ENCODE data around the gene VWA5B1. TPM values are rescaled to one million over a fixed set of nuclear protein-coding genes. Genes with fewer than 3 reads are reported as not detected.

Gene VWA5B1
- total and polyA plus RNA-seq, 2 donors (not counting 3 experiments of a cell fraction or from before 2014, with no cell fraction given) = not detected

DNA sequence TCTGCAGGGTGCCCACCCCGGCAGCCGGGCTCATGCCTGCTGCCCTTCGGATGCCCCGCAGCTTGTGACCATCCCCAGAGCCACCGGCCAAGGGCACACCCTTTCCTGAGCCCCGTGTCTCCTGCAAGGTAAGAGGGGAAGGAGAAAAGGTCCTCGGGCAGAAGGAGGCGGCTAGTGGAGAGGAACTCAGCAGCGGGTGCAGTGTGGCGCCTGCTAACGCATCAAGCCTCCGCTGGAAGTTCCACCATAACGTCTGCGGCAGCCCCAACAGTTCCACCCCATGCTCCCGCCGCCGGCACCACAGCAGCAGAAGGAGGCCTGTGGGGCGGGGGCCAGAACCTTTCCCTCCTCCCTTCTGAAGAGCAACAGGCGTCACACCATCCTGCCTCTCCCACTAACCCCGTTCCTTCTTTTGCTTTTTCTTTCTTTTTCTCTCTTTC is 990 bp downstream of the VWA5B1 start:
- ChIA-PET POLR2A (no interaction called here), CTCF (no interaction called here)
- intact Hi-C loops (cut with micrococcal nuclease) (no loop called here), dilution Hi-C loops (cut with MboI; ENCODE audit: extremely low pct_ligation_motif_present, low sequenced_read_pairs) (no loop called here)
- Histone ChIP-seq H3K9ac (replicated peaks; ENCODE audit: extremely low read depth, insufficient read depth, low read length) (no peak overlapping the region), H3K4me2 (ENCODE audit: insufficient read depth, low read length) (no peak overlapping the region), H4K20me1 (replicated peaks; ENCODE audit: control insufficient read depth, extremely low read depth, insufficient read depth, low read length) (no peaks in the 10 kb centered on the region), H2AFZ (ENCODE audit: low read depth, low read length) (no peak overlapping the region), H3K4me1 (ENCODE audit: control insufficient read depth, extremely low read depth, insufficient read depth, low read length) (no peaks in the 10 kb centered on the region), H3K27ac (ENCODE audit: insufficient read depth, low read depth, low read length) (no peak overlapping the region), H3K9me1 (replicated peaks; ENCODE audit: control insufficient read depth, extremely low read depth, insufficient read depth, low read length) (no peaks in the 10 kb centered on the region), H3K9me3 (replicated peaks; ENCODE audit: control insufficient read depth, insufficient read depth, low read length) (no peaks in the 10 kb centered on the region), H3K79me2 (ENCODE audit: control insufficient read depth, insufficient read depth, low read length) (no peaks in the 10 kb centered on the region), H3K36me3 (ENCODE audit: control insufficient read depth in 2 of 2, extremely low read depth in 1 of 2, insufficient read depth in 2 of 2, low read length in 2 of 2) (no peaks in the 10 kb centered on the region), H3K4me3 (replicated peaks in 1 of 3; ENCODE audit: insufficient read depth in 1 of 3, low read depth in 1 of 3, low read length in 3 of 3) (no peak overlapping the region), H3K27me3 (ENCODE audit: control insufficient read depth in 2 of 2, insufficient read depth in 2 of 2, low read length in 2 of 2) (peaks cover 8 to 16% of the 10 kb centered on the region in 2 experiments)
- TF ChIP-seq POLR2A (IDR thresholded peaks at IDR 0.05; ENCODE audit: low read depth, low read length) = no peak
- no peak for TF ChIP-seq MYC (IDR thresholded peaks at IDR 0.05; ENCODE audit: low read depth, low read length)
- TF ChIP-seq GATA2 (IDR thresholded peaks at IDR 0.05; ENCODE audit: insufficient read depth, insufficient read length, low read depth, low read length) = no peak
- TF ChIP-seq, protein P1, sequence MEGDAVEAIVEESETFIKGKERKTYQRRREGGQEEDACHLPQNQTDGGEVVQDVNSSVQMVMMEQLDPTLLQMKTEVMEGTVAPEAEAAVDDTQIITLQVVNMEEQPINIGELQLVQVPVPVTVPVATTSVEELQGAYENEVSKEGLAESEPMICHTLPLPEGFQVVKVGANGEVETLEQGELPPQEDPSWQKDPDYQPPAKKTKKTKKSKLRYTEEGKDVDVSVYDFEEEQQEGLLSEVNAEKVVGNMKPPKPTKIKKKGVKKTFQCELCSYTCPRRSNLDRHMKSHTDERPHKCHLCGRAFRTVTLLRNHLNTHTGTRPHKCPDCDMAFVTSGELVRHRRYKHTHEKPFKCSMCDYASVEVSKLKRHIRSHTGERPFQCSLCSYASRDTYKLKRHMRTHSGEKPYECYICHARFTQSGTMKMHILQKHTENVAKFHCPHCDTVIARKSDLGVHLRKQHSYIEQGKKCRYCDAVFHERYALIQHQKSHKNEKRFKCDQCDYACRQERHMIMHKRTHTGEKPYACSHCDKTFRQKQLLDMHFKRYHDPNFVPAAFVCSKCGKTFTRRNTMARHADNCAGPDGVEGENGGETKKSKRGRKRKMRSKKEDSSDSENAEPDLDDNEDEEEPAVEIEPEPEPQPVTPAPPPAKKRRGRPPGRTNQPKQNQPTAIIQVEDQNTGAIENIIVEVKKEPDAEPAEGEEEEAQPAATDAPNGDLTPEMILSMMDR (IDR thresholded peaks at IDR 0.05; ENCODE audit: extremely low read depth in 1 of 2, insufficient read depth in 1 of 2, low read depth in 1 of 2, low read length in 2 of 2) = no peak
- TF ChIP-seq JUN (IDR thresholded peaks at IDR 0.05; ENCODE audit: borderline replicate concordance, insufficient read depth, insufficient read length, low read depth) = no peak
- TF ChIP-seq, protein P2, sequence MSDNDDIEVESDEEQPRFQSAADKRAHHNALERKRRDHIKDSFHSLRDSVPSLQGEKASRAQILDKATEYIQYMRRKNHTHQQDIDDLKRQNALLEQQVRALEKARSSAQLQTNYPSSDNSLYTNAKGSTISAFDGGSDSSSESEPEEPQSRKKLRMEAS (IDR thresholded peaks at IDR 0.05; ENCODE audit: insufficient read depth, insufficient read length) = no peak
- TF ChIP-seq EZH2 (IDR thresholded peaks at IDR 0.05; ENCODE audit: borderline replicate concordance, low read depth, low read length, severe bottlenecking) = no peak
- no peak for TF ChIP-seq FOS (IDR thresholded peaks at IDR 0.05; ENCODE audit: borderline replicate concordance, insufficient read depth, low read length)
- TF ChIP-seq POLR2AphosphoS5 (IDR thresholded peaks at IDR 0.05; ENCODE audit: insufficient read depth, low read depth, low read length) = no peak
- DNase-seq (ENCODE audit: low read depth, low spot score) (no peak), FAIRE-seq (no peak)
- BruUV-seq (replicated peaks) = no TSS peak
